ENCODE measurements around the gene RALGAPA2. TPM values are rescaled to one million over a fixed set of nuclear protein-coding genes. Genes with fewer than 3 reads are reported as not detected.

The RALGAPA2 gene
- total RNA-seq, 1 experiment from 2014 or later = 10.8 TPM

- Histone ChIP-seq H3K4me1 (ENCODE audit: control insufficient read depth in 1 of 2, insufficient read depth in 2 of 2, low read length in 2 of 2) (no peaks in the 10 kb centered on the region), H3K79me2 (ENCODE audit: insufficient read depth, low read length) (no peaks in the 10 kb centered on the region), H3K27me3 (ENCODE audit: insufficient read depth, low read length) (no peaks in the 10 kb centered on the region), H3K9ac (ENCODE audit: low read length) (no peak overlapping the region), H3K27ac (ENCODE audit: low read depth, low read length) (no peak overlapping the region), H3K9me2 (ENCODE audit: insufficient read depth) (no peaks in the 10 kb centered on the region), H3K4me2 (ENCODE audit: low read length) (no peak overlapping the region), H3K4me3 (replicated peaks in 1 of 2; ENCODE audit: low read depth in 1 of 2, low read length in 2 of 2) (no peak overlapping the region), H4K20me1 (ENCODE audit: insufficient read depth) (no peaks in the 10 kb centered on the region), H2AFZ (ENCODE audit: low read depth, low read length, poor library complexity, severe bottlenecking) (no peak overlapping the region), H3K9me3 (ENCODE audit: control insufficient read depth in 1 of 2, insufficient read depth in 1 of 2, low read depth in 1 of 2, low read length in 2 of 2) (no peaks in the 10 kb centered on the region), H3K36me3 (ENCODE audit: control insufficient read depth in 1 of 2, insufficient read depth in 2 of 2, low read length in 2 of 2) (no peaks in the 10 kb centered on the region)
- DNase-seq (ENCODE audit: low read depth, low spot score) (no peak), ATAC-seq (no peak)
- TF ChIP-seq EZH2phosphoT487 (IDR thresholded peaks at IDR 0.05; ENCODE audit: borderline replicate concordance) = no peak
- TF ChIP-seq REST (IDR thresholded peaks at IDR 0.05; ENCODE audit: low read depth) = no peak
- no peak for TF ChIP-seq SP1 (IDR thresholded peaks at IDR 0.05; ENCODE audit: low read depth)
- TF ChIP-seq, protein P1, sequence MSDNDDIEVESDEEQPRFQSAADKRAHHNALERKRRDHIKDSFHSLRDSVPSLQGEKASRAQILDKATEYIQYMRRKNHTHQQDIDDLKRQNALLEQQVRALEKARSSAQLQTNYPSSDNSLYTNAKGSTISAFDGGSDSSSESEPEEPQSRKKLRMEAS (IDR thresholded peaks at IDR 0.05) = no peak
- TF ChIP-seq ELF1 (IDR thresholded peaks at IDR 0.05; ENCODE audit: borderline replicate concordance, low read depth) = no peak
- TF ChIP-seq POLR2A (IDR thresholded peaks at IDR 0.05; ENCODE audit: borderline replicate concordance, extremely low read depth, insufficient read depth, insufficient read length) = no peak
- no peak for TF ChIP-seq ZFX (IDR thresholded peaks at IDR 0.05)
- TF ChIP-seq RAD21 (IDR thresholded peaks at IDR 0.05; ENCODE audit: low read depth) = no peak
- TF ChIP-seq ATF3 (IDR thresholded peaks at IDR 0.05) = no peak
- TF ChIP-seq POLR2AphosphoS5 (IDR thresholded peaks at IDR 0.05; ENCODE audit: low read depth, low read length) = no peak
- TF ChIP-seq FOSL1 (IDR thresholded peaks at IDR 0.05; ENCODE audit: low read depth) = no peak
- TF ChIP-seq EGR1 (IDR thresholded peaks at IDR 0.05; ENCODE audit: low read depth) = no peak
- ChIA-PET CTCF (no interaction called here), RAD21 (ENCODE audit: low non-redundant PET in 1 of 2, low total read pairs in 2 of 2, uncharacterized antibody in 2 of 2, unreplicated experiment in 2 of 2) (no interaction called here), POLR2A (no interaction called here)
- intact Hi-C loops (cut with micrococcal nuclease) = no loop called here
- no TSS peak for BruUV-seq (replicated peaks)
Observed at GRCh38 chr20:20427227-20427864, 285.1 kb downstream of the RALGAPA2 start.

All from HCT116 (cell line).